Measurements from ENCODE around the gene PAQR5.

Gene PAQR5

DNA sequence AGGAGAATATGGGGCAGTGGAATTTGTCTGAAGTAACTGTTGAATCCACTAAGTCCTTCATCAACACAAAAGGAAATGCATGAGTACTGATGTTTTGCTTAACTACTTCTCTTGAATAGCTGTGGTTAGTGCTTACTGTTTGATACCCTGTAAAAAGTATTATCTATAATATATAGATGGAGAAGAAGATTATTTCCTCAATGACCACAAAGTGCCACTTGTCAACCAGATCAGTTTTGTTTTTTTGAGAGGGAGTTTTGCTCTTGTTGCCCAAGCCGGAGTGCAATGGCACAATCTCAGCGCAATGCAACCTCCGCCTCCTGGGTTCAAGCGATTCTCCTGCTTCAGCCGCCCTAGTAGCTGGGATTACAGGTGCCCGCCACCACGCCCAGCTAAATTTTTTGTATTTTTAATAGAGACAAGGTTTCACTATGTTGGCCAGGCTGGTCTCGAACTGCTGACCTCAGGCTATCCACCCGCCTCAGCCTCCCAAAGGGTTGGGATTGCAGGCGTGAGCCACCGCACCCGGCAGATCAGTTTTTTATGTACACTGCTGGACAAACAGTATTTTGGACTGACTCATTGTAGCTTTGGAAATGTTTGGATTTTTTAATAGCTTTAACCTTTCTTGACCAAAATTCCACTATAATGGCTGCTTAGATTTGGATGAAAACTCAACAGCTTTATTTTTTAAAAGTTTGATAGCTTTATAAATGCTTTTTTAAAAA is 152.4 kb downstream of the PAQR5 start:
- Mint-ChIP-seq H3K4me1 (ENCODE audit: low read depth) (peaks cover 28% of the 10 kb centered on the region), H3K27ac (peak overlapping the region; percentile 99), H3K4me3 (peak overlapping the region; percentile 99), H3K36me3 (peaks cover 22% of the 10 kb centered on the region), H3K27me3 (no peaks in the 10 kb centered on the region), H3K9me3 (ENCODE audit: low read depth) (no peaks in the 10 kb centered on the region)

DNA sequence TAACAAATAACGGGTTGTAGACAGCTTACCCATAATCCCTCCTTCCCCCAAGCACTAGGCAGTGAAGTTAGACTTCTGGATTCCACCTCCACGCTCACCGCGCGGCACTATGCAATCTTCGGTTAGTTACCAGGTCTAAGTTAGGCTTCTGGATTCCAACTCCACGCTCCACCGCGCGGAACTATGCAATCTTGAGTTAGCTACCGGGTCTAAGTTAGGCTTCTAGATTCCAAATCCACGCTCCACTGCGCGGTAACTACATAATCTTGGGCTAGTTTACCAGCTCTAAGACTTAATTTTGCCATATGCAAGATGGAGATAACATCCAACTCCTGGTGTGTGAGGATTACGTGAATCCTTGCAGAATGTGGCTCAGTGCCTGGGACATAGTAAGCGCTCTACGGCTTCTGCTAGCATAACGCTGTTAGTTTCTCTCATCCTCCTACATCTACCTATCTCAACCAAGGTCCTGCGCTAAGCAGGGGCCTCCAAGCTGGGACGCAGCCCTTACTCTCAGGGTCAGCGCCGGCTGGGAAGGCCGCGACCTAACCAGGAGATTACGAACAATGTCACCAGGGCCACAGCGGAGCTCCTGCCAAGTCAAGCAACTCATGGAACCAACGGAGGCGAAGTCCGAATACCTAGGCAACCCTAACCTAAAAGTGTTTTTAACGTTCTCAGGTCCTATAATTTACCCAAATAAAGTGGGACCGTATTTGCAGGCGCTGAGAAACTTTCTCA is 153.4 kb downstream of the PAQR5 start:
- Mint-ChIP-seq H3K27ac (peak overlapping the region; percentile 99), H3K36me3 (peaks cover 25% of the 10 kb centered on the region), H3K9me3 (ENCODE audit: low read depth) (no peaks in the 10 kb centered on the region)

DNA sequence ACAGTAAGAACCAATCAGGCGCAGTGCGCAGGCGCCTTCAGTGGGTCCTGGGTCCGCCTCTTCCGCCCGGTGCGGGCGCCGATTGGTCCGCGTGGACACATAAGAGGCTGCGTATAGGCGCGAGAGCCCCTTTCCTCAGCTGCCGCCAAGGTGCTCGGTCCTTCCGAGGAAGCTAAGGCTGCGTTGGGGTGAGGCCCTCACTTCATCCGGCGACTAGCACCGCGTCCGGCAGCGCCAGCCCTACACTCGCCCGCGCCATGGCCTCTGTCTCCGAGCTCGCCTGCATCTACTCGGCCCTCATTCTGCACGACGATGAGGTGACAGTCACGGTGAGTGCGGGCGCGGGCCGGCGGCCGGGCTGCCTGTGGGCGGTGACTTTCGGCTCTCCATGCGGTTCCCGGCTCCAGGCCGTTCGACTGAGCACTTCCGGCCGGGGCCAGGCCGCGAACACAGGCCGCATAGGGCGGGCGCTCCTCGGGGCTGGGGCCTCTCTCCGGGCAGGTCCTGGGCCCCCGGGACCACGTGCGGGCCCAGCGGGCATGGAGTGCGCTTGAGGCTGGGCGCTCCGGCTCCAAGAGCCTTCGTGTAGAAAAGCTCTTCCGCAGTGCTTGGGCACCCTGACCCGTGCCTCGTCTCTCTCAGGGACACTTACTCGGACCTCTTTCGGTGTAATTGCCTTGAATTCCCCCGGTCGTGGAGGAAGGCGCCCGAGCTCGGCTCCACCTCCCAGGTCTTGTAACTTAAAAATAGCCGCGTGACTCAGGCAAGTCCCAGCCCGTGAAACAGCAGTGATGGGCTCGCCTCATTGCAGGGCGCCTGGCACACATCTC is 154.2 kb downstream of the PAQR5 start, which contains the start of gene RPLP1:
Gene RPLP1 (plus strand): TSS at position 127 of the 830 bp plus-strand sequence. CDS start 131 bp downstream, at position 258.
- Mint-ChIP-seq H3K4me3 (peak within 1 kb of the TSS; percentile 99), H3K4me1 (ENCODE audit: low read depth) (peaks cover 34% of the 10 kb centered on the region), H3K36me3 (peaks cover 29% of the 10 kb centered on the region), H3K27me3 (no peaks in the 10 kb centered on the region), H3K9me3 (ENCODE audit: low read depth) (no peaks in the 10 kb centered on the region), H3K27ac (peak within 1 kb of the TSS; percentile 99)

More for the DNA sequence above, 153.4 kb downstream of the PAQR5 start:
- no peaks in the 10 kb centered on the region for H3K27me3 Mint-ChIP-seq
- peaks cover 31% of the 10 kb centered on the region for H3K4me1 Mint-ChIP-seq (ENCODE audit: low read depth)
- H3K4me3 Mint-ChIP-seq, result peak overlapping the region; percentile 99

DNA sequence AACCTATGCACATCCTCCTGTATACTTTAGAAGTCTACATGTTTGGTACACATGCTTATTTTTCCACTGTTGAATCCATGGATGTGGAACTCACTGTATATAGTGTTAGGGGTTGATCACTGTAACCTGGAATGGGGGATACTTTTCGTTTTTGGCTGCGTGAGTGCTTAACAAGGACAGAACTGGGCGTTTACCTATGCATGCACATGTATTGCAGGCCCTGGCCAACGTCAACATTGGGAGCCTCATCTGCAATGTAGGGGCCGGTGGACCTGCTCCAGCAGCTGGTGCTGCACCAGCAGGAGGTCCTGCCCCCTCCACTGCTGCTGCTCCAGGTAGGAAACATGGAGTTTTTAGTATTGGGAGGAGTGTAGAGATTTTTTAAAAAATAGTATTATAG is 156.2 kb downstream of the PAQR5 start:
- H3K9me3 Mint-ChIP-seq (ENCODE audit: low read depth), result no peaks in the 10 kb centered on the region
- no peaks in the 10 kb centered on the region for H3K27me3 Mint-ChIP-seq
- peak overlapping the region; percentile 99 for H3K27ac Mint-ChIP-seq
- H3K4me1 Mint-ChIP-seq (ENCODE audit: low read depth), result peaks cover 42% of the 10 kb centered on the region
- H3K4me3 Mint-ChIP-seq, result peak overlapping the region; percentile 99
- peaks cover 31% of the 10 kb centered on the region for H3K36me3 Mint-ChIP-seq

DNA sequence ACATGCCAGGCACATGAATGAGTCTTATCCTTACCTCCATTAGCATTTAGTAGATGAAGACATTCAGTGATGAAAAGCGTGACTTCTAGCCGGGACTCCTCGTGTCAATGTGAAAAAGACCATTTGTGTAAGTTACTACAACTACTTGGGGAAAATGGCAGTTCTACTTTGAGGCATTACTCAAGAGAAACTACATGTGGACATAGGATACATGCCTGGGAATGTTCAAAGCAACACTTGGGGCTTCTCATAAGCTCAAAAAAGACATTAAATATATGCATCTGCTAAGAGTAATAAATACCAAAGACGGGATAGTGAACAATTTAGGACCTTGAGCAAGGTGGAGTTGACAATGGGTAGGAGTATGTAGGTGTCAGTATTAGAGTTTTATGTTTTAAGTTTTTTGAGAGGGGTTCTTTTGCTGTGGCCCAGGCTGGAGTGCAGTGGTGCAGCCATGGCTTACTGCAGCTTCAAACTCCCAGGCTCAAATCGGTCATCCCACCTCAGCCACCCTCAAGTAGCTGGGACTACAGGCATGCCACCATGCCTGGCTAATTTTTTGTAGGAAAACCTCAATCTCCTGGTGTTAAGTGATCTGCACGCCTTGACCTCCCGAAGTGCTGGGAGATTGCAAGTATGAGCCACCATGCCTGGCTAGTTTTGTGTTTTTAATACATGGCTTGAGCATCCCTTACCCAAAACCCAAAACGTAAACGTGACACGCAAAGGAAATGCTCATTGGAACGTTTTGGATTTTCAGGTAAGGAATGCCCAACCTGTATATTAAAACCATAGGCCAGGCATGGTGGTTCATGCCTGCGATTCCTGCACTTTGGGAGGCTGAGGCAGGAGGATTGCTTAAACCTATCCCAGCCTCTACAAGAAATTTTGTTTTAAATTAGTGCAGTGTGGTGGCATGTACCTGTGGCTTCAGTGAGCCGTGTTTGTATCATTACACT is 157.8 kb downstream of the PAQR5 start:
- peaks cover 31% of the 10 kb centered on the region for H3K36me3 Mint-ChIP-seq
- H3K27ac Mint-ChIP-seq, result peak overlapping the region; percentile 99
- peak overlapping the region; percentile 99 for H3K4me3 Mint-ChIP-seq
- H3K4me1 Mint-ChIP-seq (ENCODE audit: low read depth), result peaks cover 55% of the 10 kb centered on the region
- no peaks in the 10 kb centered on the region for H3K27me3 Mint-ChIP-seq
- no peaks in the 10 kb centered on the region for H3K9me3 Mint-ChIP-seq (ENCODE audit: low read depth)
